ENCODE results near the gene COL6A3.

Gene COL6A3

GRCh38 chr2:237298151-237299118, 115.5 kb downstream of the COL6A3 start:
- TF ChIP-seq CREB1 (IDR thresholded peaks at IDR 0.05; ENCODE audit: low read depth) (no peak), TEAD4 (IDR thresholded peaks at IDR 0.05) (no peak), TAF1 (IDR thresholded peaks at IDR 0.05; ENCODE audit: low read depth) (no peak), REST (IDR thresholded peaks at IDR 0.05; ENCODE audit: low read depth) (no peak), RAD21 (IDR thresholded peaks at IDR 0.05; ENCODE audit: low read depth) (no peak), EP300 (IDR thresholded peaks at IDR 0.05; ENCODE audit: borderline replicate concordance) (no peak), CEBPB (IDR thresholded peaks at IDR 0.05) (no peak), FOXM1 (IDR thresholded peaks at IDR 0.05; ENCODE audit: borderline replicate concordance, low read depth) (no peak), MAX (IDR thresholded peaks at IDR 0.05) (no peak), ZBTB7A (IDR thresholded peaks at IDR 0.05; ENCODE audit: low read depth) (no peak), TCF12 (IDR thresholded peaks at IDR 0.05; ENCODE audit: low read depth) (no peak), USF1 (IDR thresholded peaks at IDR 0.05) (no peak), NFIC (IDR thresholded peaks at IDR 0.05) (no peak), YY1 (IDR thresholded peaks at IDR 0.05; ENCODE audit: low read depth) (no peak), EGR1 (IDR thresholded peaks at IDR 0.05) (no peak)

- TF ChIP-seq MAX (IDR thresholded peaks at IDR 0.05) (no peak), TAF1 (IDR thresholded peaks at IDR 0.05; ENCODE audit: low read depth) (no peak), YY1 (IDR thresholded peaks at IDR 0.05; ENCODE audit: low read depth) (no peak), NFIC (IDR thresholded peaks at IDR 0.05) (no peak), TCF12 (IDR thresholded peaks at IDR 0.05; ENCODE audit: low read depth) (no peak), FOXM1 (IDR thresholded peaks at IDR 0.05; ENCODE audit: borderline replicate concordance, low read depth) (no peak), REST (IDR thresholded peaks at IDR 0.05; ENCODE audit: low read depth) (no peak), ZBTB7A (IDR thresholded peaks at IDR 0.05; ENCODE audit: low read depth) (no peak), EGR1 (IDR thresholded peaks at IDR 0.05) (no peak), USF1 (IDR thresholded peaks at IDR 0.05) (no peak), CEBPB (IDR thresholded peaks at IDR 0.05) (no peak), CREB1 (IDR thresholded peaks at IDR 0.05; ENCODE audit: low read depth) (no peak), TEAD4 (IDR thresholded peaks at IDR 0.05) (no peak), EP300 (IDR thresholded peaks at IDR 0.05; ENCODE audit: borderline replicate concordance) (no peak)
Measured at GRCh38 chr2:237297421-237298150, 116.4 kb downstream of the COL6A3 start.

- TF ChIP-seq CEBPB (IDR thresholded peaks at IDR 0.05) (no peak), YY1 (IDR thresholded peaks at IDR 0.05; ENCODE audit: low read depth) (no peak), RAD21 (IDR thresholded peaks at IDR 0.05; ENCODE audit: low read depth) (no peak), TAF1 (IDR thresholded peaks at IDR 0.05; ENCODE audit: low read depth) (no peak), USF1 (IDR thresholded peaks at IDR 0.05) (no peak), EGR1 (IDR thresholded peaks at IDR 0.05) (no peak), FOXM1 (IDR thresholded peaks at IDR 0.05; ENCODE audit: borderline replicate concordance, low read depth) (no peak), NFIC (IDR thresholded peaks at IDR 0.05) (no peak), REST (IDR thresholded peaks at IDR 0.05; ENCODE audit: low read depth) (no peak), EP300 (IDR thresholded peaks at IDR 0.05; ENCODE audit: borderline replicate concordance) (no peak), TEAD4 (IDR thresholded peaks at IDR 0.05) (no peak), TCF12 (IDR thresholded peaks at IDR 0.05; ENCODE audit: low read depth) (no peak), CREB1 (IDR thresholded peaks at IDR 0.05; ENCODE audit: low read depth) (no peak)
Measured at GRCh38 chr2:237296756-237297155, 117.2 kb downstream of the COL6A3 start.

Measured in Ishikawa (cell line).